Breast epithelium (tissue), 3 donors: ENCODE measurements around the gene PTPRN2.

Experiments used
- CTCF ChIP-seq, 3 donors: fragments of 450-650 bp; IDR thresholded peaks; one replicate each; pipeline ENCODE4 v1.5.1; 2016 to 2017; ENCODE audit warnings: antibody characterized with exemption in 3 of 3, mild to moderate bottlenecking in 3 of 3, moderate library complexity in 3 of 3
- POLR2A ChIP-seq: fragments of 450-650 bp; IDR thresholded peaks from one replicate; pipeline ENCODE4 v1.6.1; 2016; ENCODE audit warnings: antibody characterized with exemption, mild to moderate bottlenecking, moderate library complexity
- POLR2AphosphoS5 ChIP-seq, 3 donors: sonication (generic); formaldehyde crosslinking; IDR thresholded peaks; one replicate each; pipeline ENCODE4 v1.6.1; 2017; ENCODE audit warnings: antibody characterized with exemption in 3 of 3

GRCh38 chr7:158388072-158388471 is 199.6 kb downstream of the PTPRN2 start:
- TF ChIP-seq POLR2A (no peak), CTCF (IDR thresholded peaks at IDR 0.05) (no peak), POLR2AphosphoS5 (IDR thresholded peaks at IDR 0.05) (no peak)
